PC-3 (cell line): ENCODE data around the gene ACVR1B. TPM values are rescaled to one million over a fixed set of nuclear protein-coding genes. Genes with fewer than 3 reads are reported as not detected.

Source experiments
- ATAC-seq: fragments of 200-7000 bp; cut with Tn5 transposase; 2 replicates; pipeline ENCODE4 v1.9.1; 2020; ENCODE audit warnings: mild to moderate bottlenecking, moderate library complexity
- BruUV-seq: library from RNA; stranded (reverse); fragments of 400-500 nt; replicated peaks from 2 replicates; lab custom pipeline; 2021; lab: Mats Ljungman, UMichigan
- CTCF ChIA-PET: fragments of 300-600 bp; sonication (Branson Sonifier 250); formaldehyde crosslinking; loops from one replicate; lab custom pipeline; 2022; ENCODE audit warnings: antibody characterized with exemption; lab: Charles Lee
- POLR2A ChIA-PET: fragments of 300-600 bp; sonication (Branson Sonifier 250); formaldehyde crosslinking; loops from one replicate; lab custom pipeline; 2022; ENCODE audit warnings: antibody characterized with exemption; ENCODE audit not compliant: unreplicated experiment; lab: Charles Lee
- DNase-seq: peaks from one replicate; pipeline ENCODE4 v3.0.0-alpha.2; 2015
- H2AFZ ChIP-seq: fragments of 300-600 bp; sonication (generic); 2 replicates; pipeline ENCODE4 v1.6.0; 2016; ENCODE audit warnings: antibody characterized with exemption, low read length
- H3F3A ChIP-seq: fragments of 300-600 bp; sonication (generic); one replicate; pipeline ENCODE4 v1.6.0; 2017; ENCODE audit warnings: antibody characterized with exemption, low read length, control low read depth, mild to moderate bottlenecking; ENCODE audit not compliant: unreplicated experiment
- H3K27ac ChIP-seq: fragments of 300-600 bp; sonication (generic); 2 replicates; pipeline ENCODE4 v1.5.1; 2016; ENCODE audit warnings: mild to moderate bottlenecking, low read length
- H3K27me3 ChIP-seq: fragments of 300-600 bp; sonication (generic); 2 replicates; pipeline ENCODE4 v1.6.1; 2016; ENCODE audit warnings: low read length, mixed read lengths
- H3K36me3 ChIP-seq: fragments of 300-600 bp; sonication (generic); 2 replicates; pipeline ENCODE4 v1.6.1; 2016; ENCODE audit warnings: low read depth, mixed run types, low read length, mixed read lengths
- H3K4me1 ChIP-seq: fragments of 300-600 bp; sonication (generic); 2 replicates; pipeline ENCODE4 v1.5.1; 2016; ENCODE audit warnings: low read length; ENCODE audit not compliant: insufficient read depth
- H3K4me2 ChIP-seq: fragments of 300-600 bp; sonication (generic); 2 replicates; pipeline ENCODE4 v1.6.0; 2016; ENCODE audit warnings: low read length
- H3K4me3 ChIP-seq: fragments of 300-600 bp; sonication (generic); 2 replicates; pipeline ENCODE4 v1.5.1; 2016; ENCODE audit warnings: mild to moderate bottlenecking, low read length, mixed read lengths
- H3K79me2 ChIP-seq: fragments of 300-600 bp; sonication (generic); 2 replicates; pipeline ENCODE4 v1.6.1; 2017; ENCODE audit warnings: low read length, mixed read lengths
- H3K9ac ChIP-seq: fragments of 300-600 bp; sonication (generic); 2 replicates; pipeline ENCODE4 v1.6.0; 2016; ENCODE audit warnings: mild to moderate bottlenecking, low read length
- H3K9me2 ChIP-seq: fragments of 300-600 bp; sonication (generic); replicated peaks from 2 replicates; pipeline ENCODE4 v1.6.1; 2016; ENCODE audit warnings: mixed run types, low read length, mixed read lengths
- H3K9me3 ChIP-seq: fragments of 300-600 bp; sonication (generic); 2 replicates; pipeline ENCODE4 v1.6.1; 2016; ENCODE audit warnings: low read length, mixed read lengths
- H4K20me1 ChIP-seq: fragments of 300-600 bp; sonication (generic); 2 replicates; pipeline ENCODE4 v1.6.1; 2016; ENCODE audit warnings: low read length, mixed read lengths
- EZH2 ChIP-seq: fragments of 300-600 bp; sonication (generic); IDR thresholded peaks from one replicate; pipeline ENCODE4 v1.6.1; 2017; ENCODE audit warnings: antibody characterized with exemption, mild to moderate bottlenecking, low read length; ENCODE audit not compliant: unreplicated experiment
- EZH2phosphoT487 ChIP-seq: fragments of 300-600 bp; sonication (generic); IDR thresholded peaks from 2 replicates; pipeline ENCODE4 v1.6.1; 2018; ENCODE audit warnings: mild to moderate bottlenecking, antibody characterized with exemption, low read length, borderline replicate concordance
- intact Hi-C: fragments of 100-400 bp; cut with micrococcal nuclease; formaldehyde crosslinking; loops from 2 replicates; pipeline ENCODE4 v1.9.0; 2023
- total RNA-seq: library from RNA; depleted of rRNA; stranded (reverse); fragments of >200 nt; gene quantifications from 2 replicates; pipeline ENCODE4 v1.2.3, GENCODE V29; 2014
- TF ChIP-seq, protein P1 (sequence below): fragments of 300-600 bp; sonication (generic); conservative IDR thresholded peaks from 2 replicates; pipeline ENCODE4 v1.5.1; 2017; ENCODE audit warnings: antibody characterized with exemption, low read depth, mild to moderate bottlenecking, low read length

Gene ACVR1B
- total RNA-seq, 1 experiment from 2014 or later = 9.8 TPM

DNA sequence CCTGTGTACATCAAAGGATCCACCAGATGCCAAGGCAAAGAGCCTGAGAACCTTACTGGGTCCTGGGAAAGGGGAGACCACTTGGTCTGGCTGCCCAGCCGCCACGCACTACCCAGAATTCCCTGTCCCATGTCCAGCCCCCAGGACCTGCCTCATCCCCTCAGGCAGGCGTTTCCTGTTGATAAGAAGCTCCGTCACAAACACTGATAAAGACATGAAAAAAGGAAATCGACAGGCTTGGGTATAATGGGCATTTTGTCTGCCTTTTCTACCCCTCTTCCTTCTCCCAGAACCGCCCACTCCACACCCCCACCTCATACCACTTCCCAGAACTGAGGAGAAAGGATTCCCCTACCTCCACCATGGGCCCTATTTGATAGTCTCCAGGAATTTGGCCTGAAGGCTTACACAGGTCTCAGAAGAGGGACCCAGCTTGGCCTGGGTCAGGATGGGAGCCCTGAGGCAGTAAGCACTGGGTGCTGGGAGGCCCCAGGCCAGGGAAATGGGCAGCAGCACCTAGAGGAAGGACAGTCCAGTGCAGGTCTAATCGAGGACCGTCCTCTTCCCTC is 25.4 kb upstream of the ACVR1B start:
- H2AFZ ChIP-seq = no peak overlapping the region
- no peaks in the 10 kb centered on the region for H3K9me2 ChIP-seq
- H3K9ac ChIP-seq = no peak overlapping the region
- peaks cover 5% of the 10 kb centered on the region; the same call in 1 of the 2 replicates for H3K4me1 ChIP-seq
- H3K27ac ChIP-seq = no peak overlapping the region
- TF ChIP-seq EZH2phosphoT487 (no peak), EZH2 (no peak)
- TF ChIP-seq, protein P1, sequence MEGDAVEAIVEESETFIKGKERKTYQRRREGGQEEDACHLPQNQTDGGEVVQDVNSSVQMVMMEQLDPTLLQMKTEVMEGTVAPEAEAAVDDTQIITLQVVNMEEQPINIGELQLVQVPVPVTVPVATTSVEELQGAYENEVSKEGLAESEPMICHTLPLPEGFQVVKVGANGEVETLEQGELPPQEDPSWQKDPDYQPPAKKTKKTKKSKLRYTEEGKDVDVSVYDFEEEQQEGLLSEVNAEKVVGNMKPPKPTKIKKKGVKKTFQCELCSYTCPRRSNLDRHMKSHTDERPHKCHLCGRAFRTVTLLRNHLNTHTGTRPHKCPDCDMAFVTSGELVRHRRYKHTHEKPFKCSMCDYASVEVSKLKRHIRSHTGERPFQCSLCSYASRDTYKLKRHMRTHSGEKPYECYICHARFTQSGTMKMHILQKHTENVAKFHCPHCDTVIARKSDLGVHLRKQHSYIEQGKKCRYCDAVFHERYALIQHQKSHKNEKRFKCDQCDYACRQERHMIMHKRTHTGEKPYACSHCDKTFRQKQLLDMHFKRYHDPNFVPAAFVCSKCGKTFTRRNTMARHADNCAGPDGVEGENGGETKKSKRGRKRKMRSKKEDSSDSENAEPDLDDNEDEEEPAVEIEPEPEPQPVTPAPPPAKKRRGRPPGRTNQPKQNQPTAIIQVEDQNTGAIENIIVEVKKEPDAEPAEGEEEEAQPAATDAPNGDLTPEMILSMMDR = no peak
- H3K36me3 ChIP-seq = no peaks in the 10 kb centered on the region
- intact Hi-C loops = loop anchor here (1.0 kb wide), 1 partner anchor 54 kb away; no protein-coding TSS in a partner anchor
- no peaks in the 10 kb centered on the region for H4K20me1 ChIP-seq
- H3K27me3 ChIP-seq = no peaks in the 10 kb centered on the region
- ATAC-seq (no peak; the same call in 1 of the 2 replicates), DNase-seq (no peak)
- no peaks in the 10 kb centered on the region for H3F3A ChIP-seq
- no peak overlapping the region for H3K4me2 ChIP-seq
- CTCF ChIA-PET = no interaction called here
- POLR2A ChIA-PET = no interaction called here
- no TSS peak for BruUV-seq
- no peak overlapping the region for H3K4me3 ChIP-seq
- no peaks in the 10 kb centered on the region for H3K9me3 ChIP-seq
- no peaks in the 10 kb centered on the region for H3K79me2 ChIP-seq

DNA sequence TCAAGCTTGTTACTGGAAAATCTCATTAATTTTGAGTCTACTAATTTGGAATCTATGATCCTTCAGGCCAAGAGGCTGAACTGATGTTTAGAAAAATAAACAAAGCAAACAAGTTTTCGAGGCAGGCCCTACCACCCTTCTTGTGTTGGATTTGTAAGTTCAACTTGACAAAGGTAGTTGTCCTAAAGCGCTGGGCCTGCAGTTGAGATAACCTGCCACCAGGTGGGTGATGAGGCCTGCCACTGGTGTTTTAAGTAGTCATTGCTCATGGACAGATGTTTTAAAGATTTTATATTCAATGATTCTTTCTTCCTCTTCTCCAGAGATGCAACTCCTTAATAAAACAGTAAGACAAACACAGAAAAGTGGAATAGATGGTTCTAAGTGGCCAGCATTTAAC is 24.8 kb upstream of the ACVR1B start:
- POLR2A ChIA-PET = no interaction called here
- TF ChIP-seq, protein P1 = peak; percentile 71
- TF ChIP-seq EZH2phosphoT487 = no peak
- DNase-seq (peak; percentile 69), ATAC-seq (peak; percentile 77)
- Histone ChIP-seq H3K79me2 (no peaks in the 10 kb centered on the region), H3K27ac (no peak overlapping the region), H3F3A (no peaks in the 10 kb centered on the region), H3K4me1 (peaks cover 5% of the 10 kb centered on the region; the same call in 1 of the 2 replicates), H2AFZ (no peak overlapping the region), H3K4me2 (no peak overlapping the region), H3K4me3 (no peak overlapping the region), H3K36me3 (no peaks in the 10 kb centered on the region), H3K9me3 (no peaks in the 10 kb centered on the region), H3K9me2 (no peaks in the 10 kb centered on the region), H3K9ac (no peak overlapping the region), H3K27me3 (no peaks in the 10 kb centered on the region), H4K20me1 (no peaks in the 10 kb centered on the region)
- intact Hi-C loops = loop anchor here (1.0 kb wide), 1 partner anchor 54 kb away; no protein-coding TSS in a partner anchor
- CTCF ChIA-PET = no interaction called here
- BruUV-seq = no TSS peak

DNA sequence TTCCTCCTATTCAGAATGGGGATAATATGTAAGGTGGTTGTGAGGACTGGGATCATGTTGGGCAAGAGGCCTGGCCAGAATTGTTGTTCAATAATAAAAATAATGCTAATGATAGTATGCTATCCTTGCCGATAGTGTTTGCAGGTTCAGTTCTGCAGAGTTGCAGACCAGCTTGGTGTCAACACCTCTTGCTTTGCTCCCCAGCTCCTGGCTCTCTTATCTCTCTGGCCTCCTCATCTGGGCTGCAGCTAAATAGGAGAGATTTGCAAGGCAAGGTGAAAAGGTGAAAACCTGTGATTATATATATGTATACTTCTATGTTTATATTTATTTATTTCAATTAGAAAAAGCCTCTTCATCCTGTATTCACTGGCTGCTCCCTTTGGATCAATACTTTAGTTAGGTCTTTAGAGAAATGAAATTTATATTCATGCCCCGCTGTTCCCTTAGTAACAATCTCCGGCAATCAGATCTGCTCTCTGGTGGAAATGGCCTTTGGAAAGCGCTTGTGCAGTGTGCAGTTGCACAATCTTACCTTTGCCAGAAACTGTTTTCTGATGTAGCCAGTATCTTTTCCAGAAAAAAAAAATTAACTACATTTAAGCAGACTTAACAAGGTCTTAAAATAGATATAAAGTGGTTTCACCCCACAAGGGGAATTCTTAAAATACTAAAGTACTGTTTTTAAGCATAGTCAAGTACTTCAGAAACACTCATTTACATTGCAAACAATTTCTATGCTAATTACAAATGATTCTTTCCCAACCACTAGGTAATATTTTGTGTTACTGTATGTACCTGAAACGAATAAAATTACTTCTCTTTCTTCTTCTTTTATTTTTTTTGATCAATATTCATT is 19.1 kb upstream of the ACVR1B start:
- no peaks in the 10 kb centered on the region for H3K79me2 ChIP-seq
- intact Hi-C loops = no loop called here
- no peaks in the 10 kb centered on the region for H3K9me2 ChIP-seq
- BruUV-seq = no TSS peak
- H3K27ac ChIP-seq = no peak overlapping the region
- DNase-seq = no peak
- ChIA-PET POLR2A (no interaction called here), CTCF (no interaction called here)
- H3K9ac ChIP-seq = no peak overlapping the region
- H3K4me1 ChIP-seq = no peaks in the 10 kb centered on the region
- no peaks in the 10 kb centered on the region for H3F3A ChIP-seq
- H3K9me3 ChIP-seq = no peaks in the 10 kb centered on the region
- TF ChIP-seq EZH2 (no peak), EZH2phosphoT487 (no peak)
- TF ChIP-seq, protein P1 = no peak
- H3K27me3 ChIP-seq = no peaks in the 10 kb centered on the region
- no peak overlapping the region for H3K4me2 ChIP-seq
- ATAC-seq = no peak
- no peak overlapping the region for H2AFZ ChIP-seq
- no peaks in the 10 kb centered on the region for H3K36me3 ChIP-seq
- no peaks in the 10 kb centered on the region for H4K20me1 ChIP-seq
- H3K4me3 ChIP-seq = no peak overlapping the region
